Right atrium auricular region (tissue), 2 donors: ENCODE results near the gene PIBF1. TPM values are rescaled to one million over a fixed set of nuclear protein-coding genes. Genes with fewer than 3 reads are reported as not detected.

Experiments
- DNase-seq: peaks from one replicate; pipeline ENCODE4 v3.0.0-alpha.2; 2019; ENCODE audit warnings: low spot score
- H3K27ac ChIP-seq, 2 donors: fragments of 200-600 bp; sonication (generic); 1 replicate in 1 of 2; 2 replicates in 1 of 2; pipeline ENCODE4 v1.5.1; 2016 to 2019
- H3K27me3 ChIP-seq, 2 donors: fragments of 200-600 bp; sonication (generic); one replicate each; pipeline versions ENCODE4 v1.5.1 to v1.6.0; 2017 to 2019
- H3K36me3 ChIP-seq: fragments of 200-600 bp; sonication (generic); one replicate; pipeline ENCODE4 v1.5.1; 2016
- H3K4me1 ChIP-seq, 2 donors: fragments of 200-600 bp; sonication (generic); one replicate each; pipeline versions ENCODE4 v1.5.1 to v1.6.0; 2017 to 2019
- H3K4me3 ChIP-seq, 2 donors: fragments of 200-600 bp; sonication (generic); 1 replicate in 1 of 2; 2 replicates in 1 of 2; pipeline ENCODE4 v1.5.1; 2017 to 2019; ENCODE audit warnings: mild to moderate bottlenecking in 1 of 2, moderate library complexity in 1 of 2
- H3K9me3 ChIP-seq, 2 donors: fragments of 200-600 bp; sonication (generic); one replicate each; pipeline ENCODE4 v1.5.1; 2019
- CTCF ChIP-seq, 2 donors: fragments of 200-600 bp; sonication (generic); IDR thresholded peaks; one replicate each; pipeline ENCODE4 v1.5.1; 2019; ENCODE audit warnings: antibody characterized with exemption in 2 of 2
- total RNA-seq, 2 donors: library from RNA; depleted of rRNA; stranded (reverse); fragments of >200 nt; gene quantifications; one replicate each; pipeline ENCODE4 v1.1.0, GENCODE V29; 2016

Gene PIBF1
- total RNA-seq, 2 donors from 2014 or later = 9.4 to 17.1 TPM

DNA sequence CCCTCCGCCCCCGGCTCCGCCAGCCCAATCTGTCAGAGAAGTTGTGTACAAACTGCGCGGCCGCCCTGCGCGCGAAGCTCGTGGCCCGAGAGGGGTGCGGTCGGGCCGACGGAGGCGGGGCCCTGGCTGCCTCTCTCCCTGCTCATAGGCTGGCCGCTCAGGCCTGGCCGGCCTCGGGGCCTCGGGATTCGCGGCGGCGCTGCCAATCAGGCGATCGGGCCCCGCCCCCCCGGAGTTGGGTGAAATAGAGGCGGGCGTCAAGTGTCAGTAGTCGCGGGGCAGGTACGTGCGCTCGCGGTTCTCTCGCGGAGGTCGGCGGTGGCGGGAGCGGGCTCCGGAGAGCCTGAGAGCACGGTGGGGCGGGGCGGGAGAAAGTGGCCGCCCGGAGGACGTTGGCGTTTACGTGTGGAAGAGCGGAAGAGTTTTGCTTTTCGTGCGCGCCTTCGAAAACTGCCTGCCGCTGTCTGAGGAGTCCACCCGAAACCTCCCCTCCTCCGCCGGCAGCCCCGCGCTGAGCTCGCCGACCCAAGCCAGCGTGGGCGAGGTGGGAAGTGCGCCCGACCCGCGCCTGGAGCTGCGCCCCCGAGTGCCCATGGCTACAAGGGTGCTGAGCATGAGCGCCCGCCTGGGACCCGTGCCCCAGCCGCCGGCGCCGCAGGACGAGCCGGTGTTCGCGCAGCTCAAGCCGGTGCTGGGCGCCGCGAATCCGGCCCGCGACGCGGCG lies 277.0 kb downstream of the PIBF1 start, which contains the start of gene KLF5:
Gene KLF5, plus strand, starts transcription at position 270 of the 724 bp plus-strand sequence. Its CDS starts 323 bp downstream, at position 593.
- TF ChIP-seq CTCF (IDR thresholded peaks at IDR 0.05) = peak in 1 of 2 donors; percentile 7
- peak; percentile 97 for DNase-seq
- Histone ChIP-seq H3K9me3 (no peaks in the 10 kb centered on the region), H3K4me3 (peak within 1 kb of the TSS; percentile 65 to 82), H3K27me3 (no peaks in the 10 kb centered on the region), H3K27ac (peak within 1 kb of the TSS; percentile 55 to 73), H3K4me1 (peaks cover 0 to 20% of the 10 kb centered on the region in 2 donors), H3K36me3 (no peaks in the 10 kb centered on the region)

DNA sequence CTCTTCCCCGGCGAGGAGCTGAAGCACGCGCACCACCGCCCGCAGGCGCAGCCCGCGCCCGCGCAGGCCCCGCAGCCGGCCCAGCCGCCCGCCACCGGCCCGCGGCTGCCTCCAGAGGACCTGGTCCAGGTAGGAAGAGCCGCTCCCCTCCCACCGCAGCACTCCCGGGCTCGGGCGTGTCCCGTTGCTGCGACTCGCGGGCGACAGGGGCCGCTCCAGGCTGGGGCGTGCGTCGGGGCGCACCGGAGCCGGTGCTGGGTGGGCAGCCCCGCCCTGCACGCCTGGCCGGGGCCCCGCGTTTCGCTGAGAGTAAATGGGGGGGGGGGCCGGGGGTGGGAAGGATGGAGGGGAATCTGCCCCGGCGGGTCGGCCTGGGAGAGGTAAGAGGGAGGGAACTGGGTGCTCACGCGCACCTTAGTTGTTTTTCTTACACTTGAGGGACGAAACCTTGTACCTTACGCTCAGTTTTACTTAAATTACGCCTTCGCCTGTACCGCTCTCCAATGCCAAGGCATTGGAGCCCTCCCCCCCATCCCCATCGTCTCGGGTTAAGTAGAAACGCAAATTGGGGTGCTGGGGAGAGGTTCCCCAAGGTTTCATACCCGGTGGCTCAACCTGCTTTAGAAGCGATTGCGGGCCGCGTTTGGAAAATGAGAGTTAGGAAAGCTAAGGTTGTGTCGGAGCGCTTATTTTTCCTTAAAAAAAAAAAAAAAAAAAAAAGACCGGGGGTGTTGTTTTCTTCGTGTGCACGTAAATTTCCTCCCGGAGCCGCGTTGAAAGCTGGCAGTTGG lies 277.7 kb downstream of the PIBF1 start:
- DNase-seq = no peak
- Histone ChIP-seq H3K9me3 (no peaks in the 10 kb centered on the region), H3K4me1 (peaks cover 0 to 20% of the 10 kb centered on the region in 2 donors), H3K27me3 (no peaks in the 10 kb centered on the region), H3K36me3 (no peaks in the 10 kb centered on the region), H3K27ac (peak overlapping the region; percentile 25 to 59), H3K4me3 (peak overlapping the region; percentile 65 to 82)
- TF ChIP-seq CTCF (IDR thresholded peaks at IDR 0.05) = peak in 1 of 2 donors; percentile 41

DNA sequence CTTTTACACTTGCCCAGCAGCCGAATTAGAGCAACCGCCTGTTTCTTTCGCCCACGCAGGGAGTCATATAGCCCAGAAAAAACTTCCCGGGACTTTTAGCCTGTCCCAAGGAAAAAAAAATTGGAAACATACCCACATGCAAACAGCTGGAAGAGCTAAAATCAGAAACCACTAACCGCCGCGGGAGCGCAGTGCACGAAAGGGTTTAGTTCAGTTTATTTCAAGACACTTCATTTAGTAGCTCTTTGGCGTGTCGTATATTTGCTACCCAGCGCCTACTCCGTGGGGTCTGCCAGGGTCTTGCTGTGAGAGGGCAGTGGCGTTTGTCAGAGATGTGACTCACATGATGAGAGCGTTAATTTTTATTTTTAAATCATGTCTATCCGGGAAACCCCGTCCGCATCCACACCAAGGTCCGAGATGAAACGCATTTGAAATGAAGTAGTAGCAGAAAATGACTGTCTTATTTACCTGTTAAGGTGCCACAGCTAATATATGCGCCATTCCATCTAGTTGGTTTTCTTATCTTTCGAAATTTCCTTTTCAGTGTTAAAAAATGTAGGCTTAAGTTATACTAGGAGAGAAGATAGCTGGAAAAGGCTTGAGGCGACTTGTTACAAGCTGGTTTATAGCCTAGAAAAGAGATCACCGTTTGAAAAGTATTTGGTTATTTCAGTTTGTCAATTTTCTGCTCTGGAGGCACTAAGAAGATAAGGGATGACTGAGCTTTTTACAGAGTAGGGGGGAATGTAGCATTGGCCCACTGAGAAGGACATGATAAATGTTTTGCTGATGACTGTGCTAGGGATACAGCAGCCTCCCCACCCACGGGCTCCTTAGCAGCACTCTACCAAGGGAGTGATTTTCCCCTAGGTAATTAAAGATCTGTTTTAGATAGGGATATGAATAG lies 278.6 kb downstream of the PIBF1 start:
- peaks cover 0 to 20% of the 10 kb centered on the region in 2 donors for H3K4me1 ChIP-seq
- no peaks in the 10 kb centered on the region for H3K27me3 ChIP-seq
- peak overlapping the region; percentile 25 to 59 for H3K27ac ChIP-seq
- H3K4me3 ChIP-seq = peak overlapping the region; percentile 65 to 82
- no peaks in the 10 kb centered on the region for H3K9me3 ChIP-seq
- no peak for DNase-seq
- no peak for TF ChIP-seq CTCF (IDR thresholded peaks at IDR 0.05)
- H3K36me3 ChIP-seq = no peaks in the 10 kb centered on the region

- H3K4me3 ChIP-seq = no peak overlapping the region
- peaks cover 0 to 20% of the 10 kb centered on the region in 2 donors for H3K4me1 ChIP-seq
- TF ChIP-seq CTCF (IDR thresholded peaks at IDR 0.05) = no peak
- no peaks in the 10 kb centered on the region for H3K36me3 ChIP-seq
- no peaks in the 10 kb centered on the region for H3K9me3 ChIP-seq
- no peak overlapping the region for H3K27ac ChIP-seq
- no peak for DNase-seq
- H3K27me3 ChIP-seq = no peaks in the 10 kb centered on the region
These were observed 279.5 kb downstream of the PIBF1 start for GRCh38 chr13:73061473-73061872.

- Histone ChIP-seq H3K27me3 (no peaks in the 10 kb centered on the region), H3K36me3 (no peaks in the 10 kb centered on the region), H3K4me3 (no peak overlapping the region), H3K4me1 (peaks cover 0 to 20% of the 10 kb centered on the region in 2 donors), H3K27ac (no peak overlapping the region), H3K9me3 (no peaks in the 10 kb centered on the region)
- TF ChIP-seq CTCF (IDR thresholded peaks at IDR 0.05) = no peak
- DNase-seq = no peak
These were observed 279.9 kb downstream of the PIBF1 start for GRCh38 chr13:73061876-73062275.
